Measurements from ENCODE around the gene POLG.

Gene POLG

DNA sequence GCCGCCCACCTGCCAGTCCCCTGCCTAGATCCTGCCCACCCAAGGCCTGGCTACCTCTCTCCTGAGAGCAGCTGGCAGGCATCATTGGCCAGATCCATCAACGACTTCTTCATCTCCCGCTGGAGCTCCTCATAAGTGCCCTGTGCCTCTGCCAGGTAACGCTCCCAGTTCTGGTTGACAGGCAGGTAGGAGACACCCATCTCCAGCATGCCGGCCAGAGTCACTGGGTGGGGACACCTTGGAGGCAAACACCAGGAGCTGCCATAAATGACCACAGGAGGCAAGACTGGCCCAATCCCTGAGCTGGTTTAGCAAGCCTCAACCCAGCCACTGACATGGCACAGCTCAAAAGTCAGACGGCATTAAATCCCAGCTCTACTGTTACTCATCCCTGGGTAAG lies 7.5 kb downstream of the POLG start:
- no peaks in the 10 kb centered on the region for H3K36me3 ChIP-seq (ENCODE audit: control insufficient read depth, insufficient read depth, low read length)
- H3K4me2 ChIP-seq (ENCODE audit: low read length) = no peak overlapping the region
- H3K79me2 ChIP-seq = peaks cover 3% of the 10 kb centered on the region
- H3K9me3 ChIP-seq (ENCODE audit: control insufficient read depth, low read length) = no peaks in the 10 kb centered on the region
- no peaks in the 10 kb centered on the region for H3K27me3 ChIP-seq (ENCODE audit: control insufficient read depth, insufficient read depth, low read length)
- no peak overlapping the region for H3K4me3 ChIP-seq (ENCODE audit: low read depth, low read length)
- no peak overlapping the region for H3K9ac ChIP-seq
- H3K4me1 ChIP-seq = no peaks in the 10 kb centered on the region
- H3K27ac ChIP-seq = no peak overlapping the region
- H2AFZ ChIP-seq = no peak overlapping the region
- TF ChIP-seq, protein P1, sequence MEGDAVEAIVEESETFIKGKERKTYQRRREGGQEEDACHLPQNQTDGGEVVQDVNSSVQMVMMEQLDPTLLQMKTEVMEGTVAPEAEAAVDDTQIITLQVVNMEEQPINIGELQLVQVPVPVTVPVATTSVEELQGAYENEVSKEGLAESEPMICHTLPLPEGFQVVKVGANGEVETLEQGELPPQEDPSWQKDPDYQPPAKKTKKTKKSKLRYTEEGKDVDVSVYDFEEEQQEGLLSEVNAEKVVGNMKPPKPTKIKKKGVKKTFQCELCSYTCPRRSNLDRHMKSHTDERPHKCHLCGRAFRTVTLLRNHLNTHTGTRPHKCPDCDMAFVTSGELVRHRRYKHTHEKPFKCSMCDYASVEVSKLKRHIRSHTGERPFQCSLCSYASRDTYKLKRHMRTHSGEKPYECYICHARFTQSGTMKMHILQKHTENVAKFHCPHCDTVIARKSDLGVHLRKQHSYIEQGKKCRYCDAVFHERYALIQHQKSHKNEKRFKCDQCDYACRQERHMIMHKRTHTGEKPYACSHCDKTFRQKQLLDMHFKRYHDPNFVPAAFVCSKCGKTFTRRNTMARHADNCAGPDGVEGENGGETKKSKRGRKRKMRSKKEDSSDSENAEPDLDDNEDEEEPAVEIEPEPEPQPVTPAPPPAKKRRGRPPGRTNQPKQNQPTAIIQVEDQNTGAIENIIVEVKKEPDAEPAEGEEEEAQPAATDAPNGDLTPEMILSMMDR (IDR thresholded peaks at IDR 0.05) = no peak

DNA sequence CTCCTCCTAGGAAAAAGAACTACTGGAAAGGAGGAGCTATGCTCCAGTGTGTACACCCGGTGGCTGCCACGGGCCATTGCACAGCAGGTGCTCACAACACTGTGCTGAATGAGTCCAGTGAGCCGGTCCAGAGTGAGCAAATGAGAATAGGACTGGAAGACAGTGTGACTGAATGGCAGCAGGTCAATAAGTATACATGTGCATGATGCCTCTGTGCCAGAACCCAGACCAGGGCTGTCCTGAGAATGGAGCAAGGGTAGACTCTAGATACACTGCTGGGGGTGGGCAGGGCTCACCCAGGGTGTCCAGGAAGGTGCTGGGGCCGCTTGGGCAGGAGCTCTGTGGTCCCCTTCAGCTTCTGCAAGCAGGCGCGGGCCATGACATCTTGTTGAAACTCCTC lies 8.3 kb downstream of the POLG start:
- no peak overlapping the region for H3K27ac ChIP-seq

DNA sequence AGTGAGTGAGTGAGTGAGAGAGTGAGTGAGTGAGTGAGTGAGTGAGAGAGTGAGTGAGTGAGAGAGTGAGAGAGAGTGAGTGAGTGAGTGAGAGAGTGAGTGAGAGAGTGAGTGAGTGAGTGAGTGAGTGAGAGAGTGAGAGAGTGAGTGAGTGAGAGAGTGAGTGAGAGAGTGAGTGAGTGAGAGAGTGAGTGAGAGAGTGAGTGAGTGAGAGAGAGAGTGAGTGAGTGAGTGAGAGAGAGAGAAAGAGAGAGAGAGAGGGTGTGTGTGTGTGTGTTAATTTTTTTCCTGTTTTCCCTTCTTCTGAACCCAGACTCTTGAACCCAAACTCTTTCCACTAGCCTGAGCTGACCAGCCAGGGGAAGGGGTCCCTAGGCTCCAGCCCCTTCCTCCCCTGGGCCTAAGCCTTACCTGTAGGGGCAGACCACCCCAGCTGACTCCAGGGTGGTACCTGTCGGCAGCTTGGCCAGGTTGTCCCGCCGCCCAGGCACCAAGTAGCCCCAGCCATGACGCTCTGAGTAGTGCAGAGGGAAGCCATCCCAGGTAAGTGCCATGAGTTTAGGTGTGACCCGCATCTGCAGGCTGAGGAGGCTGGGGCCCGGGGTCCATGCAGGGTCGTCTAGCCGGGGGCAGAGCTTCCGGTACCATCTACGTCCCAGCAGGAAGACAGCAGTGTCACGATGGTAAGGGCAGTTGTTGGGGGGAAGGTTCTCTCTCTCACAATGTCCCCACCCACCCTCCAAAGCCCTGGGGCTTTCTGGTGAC lies 9.4 kb downstream of the POLG start:
- H3K9me3 ChIP-seq (ENCODE audit: control insufficient read depth, low read length) = no peaks in the 10 kb centered on the region
- H3K27ac ChIP-seq = no peak overlapping the region
- H3K9ac ChIP-seq = no peak overlapping the region
- H3K27me3 ChIP-seq (ENCODE audit: control insufficient read depth, insufficient read depth, low read length) = no peaks in the 10 kb centered on the region
- no peaks in the 10 kb centered on the region for H3K4me1 ChIP-seq
- H2AFZ ChIP-seq = no peak overlapping the region
- H3K79me2 ChIP-seq = no peaks in the 10 kb centered on the region
- TF ChIP-seq, protein P1 (IDR thresholded peaks at IDR 0.05) = no peak
- no peaks in the 10 kb centered on the region for H3K36me3 ChIP-seq (ENCODE audit: control insufficient read depth, insufficient read depth, low read length)
- H3K4me2 ChIP-seq (ENCODE audit: low read length) = no peak overlapping the region
- H3K4me3 ChIP-seq (ENCODE audit: low read depth, low read length) = no peak overlapping the region

More for the DNA sequence above, 8.3 kb downstream of the POLG start:
- H2AFZ ChIP-seq = no peak overlapping the region
- H3K9ac ChIP-seq = no peak overlapping the region
- no peaks in the 10 kb centered on the region for H3K9me3 ChIP-seq (ENCODE audit: control insufficient read depth, low read length)
- no peak overlapping the region for H3K4me2 ChIP-seq (ENCODE audit: low read length)
- no peaks in the 10 kb centered on the region for H3K27me3 ChIP-seq (ENCODE audit: control insufficient read depth, insufficient read depth, low read length)
- no peaks in the 10 kb centered on the region for H3K36me3 ChIP-seq (ENCODE audit: control insufficient read depth, insufficient read depth, low read length)
- H3K4me1 ChIP-seq = no peaks in the 10 kb centered on the region
- H3K79me2 ChIP-seq = no peaks in the 10 kb centered on the region
- no peak overlapping the region for H3K4me3 ChIP-seq (ENCODE audit: low read depth, low read length)
- TF ChIP-seq, protein P1 (IDR thresholded peaks at IDR 0.05) = no peak

DNA sequence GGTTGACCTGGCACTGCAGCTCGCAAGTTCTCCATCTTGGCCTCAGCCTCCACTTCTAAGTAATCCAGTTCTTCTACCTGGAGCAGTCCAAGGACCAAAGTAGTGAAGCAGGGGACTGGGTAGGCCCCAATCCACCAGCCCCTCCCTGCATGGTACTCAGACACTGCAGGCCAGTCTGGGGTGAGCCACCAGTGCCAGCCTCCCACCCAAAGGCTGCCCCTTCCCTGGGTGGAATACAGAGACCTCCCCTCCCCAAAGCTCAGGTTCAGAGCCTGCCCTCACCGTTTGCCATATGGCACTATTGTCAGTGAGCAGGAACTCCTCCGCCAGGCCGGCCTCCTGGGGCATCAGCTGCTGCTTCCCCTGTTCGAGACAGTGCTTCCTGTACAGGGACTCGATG lies 10.8 kb downstream of the POLG start:
- TF ChIP-seq, protein P1 (IDR thresholded peaks at IDR 0.05) = no peak
- Histone ChIP-seq H3K4me3 (ENCODE audit: low read depth, low read length) (no peak overlapping the region), H3K79me2 (no peaks in the 10 kb centered on the region), H3K9me3 (ENCODE audit: control insufficient read depth, low read length) (no peaks in the 10 kb centered on the region), H3K4me2 (ENCODE audit: low read length) (no peak overlapping the region), H3K4me1 (no peaks in the 10 kb centered on the region), H2AFZ (no peak overlapping the region), H3K9ac (no peak overlapping the region), H3K36me3 (ENCODE audit: control insufficient read depth, insufficient read depth, low read length) (no peaks in the 10 kb centered on the region), H3K27ac (no peak overlapping the region), H3K27me3 (ENCODE audit: control insufficient read depth, insufficient read depth, low read length) (no peaks in the 10 kb centered on the region)

DNA sequence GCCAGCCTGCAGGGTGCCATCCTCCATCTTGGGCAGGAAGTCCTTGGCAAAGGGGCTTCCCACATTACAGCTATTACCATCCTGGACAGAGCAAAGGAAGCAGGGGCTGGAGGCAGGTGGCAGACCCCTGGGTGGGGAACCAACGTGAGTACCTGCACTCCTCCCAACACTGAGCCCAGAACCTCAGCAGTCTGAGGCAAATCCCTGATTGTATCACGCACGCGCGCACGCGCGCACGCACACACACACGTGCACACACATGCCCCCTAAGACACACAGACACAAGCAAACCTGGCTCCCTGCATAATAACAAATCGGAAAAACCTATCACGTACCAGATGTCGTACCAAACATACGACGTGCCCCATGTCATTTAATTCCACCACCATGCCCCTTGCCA lies 11.8 kb downstream of the POLG start:
- TF ChIP-seq, protein P1 (IDR thresholded peaks at IDR 0.05) = no peak
- Histone ChIP-seq H3K27me3 (ENCODE audit: control insufficient read depth, insufficient read depth, low read length) (no peaks in the 10 kb centered on the region), H3K4me2 (ENCODE audit: low read length) (no peak overlapping the region)

More for the DNA sequence above, 11.8 kb downstream of the POLG start:
- H3K4me1 ChIP-seq = no peaks in the 10 kb centered on the region
- no peak overlapping the region for H3K27ac ChIP-seq
- no peak overlapping the region for H2AFZ ChIP-seq
- H3K9me3 ChIP-seq (ENCODE audit: control insufficient read depth, low read length) = no peaks in the 10 kb centered on the region
- no peak overlapping the region for H3K4me3 ChIP-seq (ENCODE audit: low read depth, low read length)
- H3K79me2 ChIP-seq = no peaks in the 10 kb centered on the region
- no peak overlapping the region for H3K9ac ChIP-seq
- H3K36me3 ChIP-seq (ENCODE audit: control insufficient read depth, insufficient read depth, low read length) = no peaks in the 10 kb centered on the region

All from parathyroid adenoma (tissue), 2 donors.